H1 (cell line): ENCODE measurements around the gene TGM5. TPM values are rescaled to one million over a fixed set of nuclear protein-coding genes. Genes with fewer than 3 reads are reported as not detected.

Experiments used
- CREB1 ChIP-seq: IDR thresholded peaks from 2 replicates; pipeline ENCODE4 v1.6.1; 2012; ENCODE audit warnings: inconsistent platforms
- HDAC2 ChIP-seq, 2 experiments: fragments of 300-600 bp in 1 of 2; sonication (generic) in 1 of 2; IDR thresholded peaks; 2 replicates each; pipeline ENCODE4 v1.6.1; 2011 to 2012; ENCODE audit warnings: low read depth in 2 of 2, low read length in 2 of 2, mild to moderate bottlenecking in 2 of 2, moderate library complexity in 2 of 2, borderline replicate concordance in 1 of 2, inconsistent platforms in 1 of 2
- RXRA ChIP-seq: IDR thresholded peaks from 2 replicates; pipeline ENCODE4 v1.6.1; 2011; ENCODE audit warnings: low read depth, mild to moderate bottlenecking, low read length, moderate library complexity; ENCODE audit not compliant: insufficient read depth
- TEAD4 ChIP-seq: IDR thresholded peaks from 2 replicates; pipeline ENCODE4 v1.6.1; 2012; ENCODE audit warnings: low read depth, low read length, inconsistent platforms, mixed read lengths
- polyA plus RNA-seq, 7 experiments: library from polyadenylated mRNA; depleted of rRNA in 3 of 7; stranded (reverse) in 5 of 7; unstranded in 2 of 7; fragments of >200 nt in 5 of 7; fragments of 200-250 nt in 2 of 7; gene quantifications; 1 replicate in 5 of 7; 2 replicates in 1 of 7; 4 replicates in 1 of 7; pipeline versions ENCODE4 v1.2.1 to v1.2.3, GENCODE V29; 2011 to 2013; ENCODE audit warnings: missing spikeins in 2 of 7, mixed read lengths in 2 of 7
- total RNA-seq: library from RNA; stranded (reverse); fragmentation: NEBNext Ultra II Directional; extraction: Animal tissue kit (Norgen Biotek cat#: 25700); gene quantifications from 2 replicates; pipeline ENCODE4 v1.2.1, GENCODE V29; 2021

TGM5 gene
- total and polyA plus RNA-seq, 2 of the 8 experiments (the other 6 are each of a cell fraction or from before 2014, with no cell fraction given) = not detected

- TF ChIP-seq HDAC2 (IDR thresholded peaks at IDR 0.05; ENCODE audit: borderline replicate concordance in 1 of 2, low read depth in 2 of 2, low read length in 2 of 2) (no peak), TEAD4 (no peak), CREB1 (no peak), RXRA (no peak)
Measured at GRCh38 chr15:43249699-43250203, 17.0 kb downstream of the TGM5 start (continued).
